Measurements from ENCODE around the gene NF2. TPM values are rescaled to one million over a fixed set of nuclear protein-coding genes. Genes with fewer than 3 reads are reported as not detected.
A peak's percentile ranks its signal among the peaks of the same experiment; 100 is the strongest.

The NF2 gene
- total RNA-seq, 1 donor from 2014 or later, result 43.9 TPM

DNA sequence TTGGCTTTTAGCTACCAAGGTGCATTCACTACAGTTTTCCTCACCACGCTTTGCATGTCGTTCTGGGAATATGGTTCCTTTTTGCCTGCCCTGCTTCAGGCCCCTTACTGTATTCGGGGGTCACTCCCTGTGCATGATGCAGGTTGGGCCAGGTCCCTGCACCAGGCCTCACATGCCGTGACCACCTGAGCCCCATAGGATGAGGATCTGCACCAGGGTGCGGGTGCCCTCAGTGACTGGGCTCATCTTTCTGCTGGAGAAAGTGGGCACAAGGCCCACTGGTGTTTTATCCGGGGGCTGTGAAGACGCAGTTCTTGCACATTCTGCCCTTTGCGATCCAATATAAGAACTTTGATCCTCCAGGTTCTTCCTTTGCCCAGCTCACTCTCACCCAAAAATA is 70.7 kb downstream of the NF2 start:
- ATAC-seq (no peak), DNase-seq (no peak)
- intact Hi-C loops (cut with DNase I), result no loop called here
- H3K36me3 ChIP-seq, result peaks cover 87% of the 10 kb centered on the region
- H3K4me3 ChIP-seq, result no peak overlapping the region
- H3K9me3 ChIP-seq, result no peaks in the 10 kb centered on the region
- TF ChIP-seq, protein P1, sequence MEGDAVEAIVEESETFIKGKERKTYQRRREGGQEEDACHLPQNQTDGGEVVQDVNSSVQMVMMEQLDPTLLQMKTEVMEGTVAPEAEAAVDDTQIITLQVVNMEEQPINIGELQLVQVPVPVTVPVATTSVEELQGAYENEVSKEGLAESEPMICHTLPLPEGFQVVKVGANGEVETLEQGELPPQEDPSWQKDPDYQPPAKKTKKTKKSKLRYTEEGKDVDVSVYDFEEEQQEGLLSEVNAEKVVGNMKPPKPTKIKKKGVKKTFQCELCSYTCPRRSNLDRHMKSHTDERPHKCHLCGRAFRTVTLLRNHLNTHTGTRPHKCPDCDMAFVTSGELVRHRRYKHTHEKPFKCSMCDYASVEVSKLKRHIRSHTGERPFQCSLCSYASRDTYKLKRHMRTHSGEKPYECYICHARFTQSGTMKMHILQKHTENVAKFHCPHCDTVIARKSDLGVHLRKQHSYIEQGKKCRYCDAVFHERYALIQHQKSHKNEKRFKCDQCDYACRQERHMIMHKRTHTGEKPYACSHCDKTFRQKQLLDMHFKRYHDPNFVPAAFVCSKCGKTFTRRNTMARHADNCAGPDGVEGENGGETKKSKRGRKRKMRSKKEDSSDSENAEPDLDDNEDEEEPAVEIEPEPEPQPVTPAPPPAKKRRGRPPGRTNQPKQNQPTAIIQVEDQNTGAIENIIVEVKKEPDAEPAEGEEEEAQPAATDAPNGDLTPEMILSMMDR (IDR thresholded peaks at IDR 0.05), result no peak
- H3K27ac ChIP-seq, result no peak overlapping the region
- H3K27me3 ChIP-seq, result no peaks in the 10 kb centered on the region
- H3K4me1 ChIP-seq, result no peaks in the 10 kb centered on the region

DNA sequence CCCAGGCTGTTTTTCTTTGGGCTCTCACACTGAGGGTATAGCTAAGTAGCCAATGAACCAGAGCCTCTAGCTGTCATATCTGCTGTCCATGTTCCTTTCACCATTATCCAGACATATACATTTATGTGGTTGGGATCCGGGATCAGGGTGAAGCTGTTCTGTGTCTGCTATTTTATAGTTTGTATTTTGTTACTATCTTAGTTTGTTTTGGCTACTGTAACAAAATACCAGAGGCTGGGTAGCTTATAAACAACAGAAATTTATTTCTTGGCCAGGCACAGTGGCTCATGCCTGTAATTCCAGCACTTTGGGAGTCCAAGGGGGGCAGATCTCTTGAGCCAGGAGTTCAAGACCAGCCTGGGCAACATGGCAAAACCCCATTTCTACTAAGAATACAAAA is 75.9 kb downstream of the NF2 start:
- ATAC-seq, result no peak

DNA sequence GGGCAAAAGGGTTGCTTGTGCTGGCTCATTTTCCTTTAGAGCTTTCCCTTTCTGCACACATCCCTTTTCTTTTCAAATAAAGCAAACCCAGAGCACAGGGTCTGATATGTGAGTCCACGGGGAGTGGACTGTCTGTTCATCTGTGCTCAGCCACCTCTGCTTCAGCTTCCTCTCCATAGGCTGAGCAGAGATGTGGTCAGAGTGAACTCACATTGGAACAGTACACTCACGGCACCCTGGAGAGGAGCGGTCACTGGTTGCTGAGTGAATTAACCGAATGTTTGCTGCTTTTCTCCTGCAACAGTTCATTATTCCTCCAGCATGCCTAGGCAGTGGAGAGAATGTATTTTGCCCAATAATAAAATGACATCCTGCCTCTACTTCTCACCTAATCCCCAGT is 80.1 kb downstream of the NF2 start:
- no peak for DNase-seq
- no peak overlapping the region for H3K4me3 ChIP-seq
- no peak overlapping the region for H3K27ac ChIP-seq
- H3K4me1 ChIP-seq, result no peaks in the 10 kb centered on the region
- TF ChIP-seq, protein P1 (IDR thresholded peaks at IDR 0.05), result no peak
- ATAC-seq, result no peak
- intact Hi-C loops (cut with DNase I), result no loop called here
- H3K9me3 ChIP-seq, result no peaks in the 10 kb centered on the region
- peaks cover 62% of the 10 kb centered on the region for H3K36me3 ChIP-seq
- H3K27me3 ChIP-seq, result no peaks in the 10 kb centered on the region

More for the DNA sequence above, 75.9 kb downstream of the NF2 start:
- no peaks in the 10 kb centered on the region for H3K9me3 ChIP-seq
- no peak overlapping the region for H3K27ac ChIP-seq
- H3K4me3 ChIP-seq, result no peak overlapping the region
- DNase-seq, result no peak
- H3K4me1 ChIP-seq, result no peaks in the 10 kb centered on the region
- peaks cover 87% of the 10 kb centered on the region for H3K36me3 ChIP-seq
- intact Hi-C loops (cut with DNase I), result no loop called here
- TF ChIP-seq, protein P1 (IDR thresholded peaks at IDR 0.05), result no peak
- H3K27me3 ChIP-seq, result no peaks in the 10 kb centered on the region

DNA sequence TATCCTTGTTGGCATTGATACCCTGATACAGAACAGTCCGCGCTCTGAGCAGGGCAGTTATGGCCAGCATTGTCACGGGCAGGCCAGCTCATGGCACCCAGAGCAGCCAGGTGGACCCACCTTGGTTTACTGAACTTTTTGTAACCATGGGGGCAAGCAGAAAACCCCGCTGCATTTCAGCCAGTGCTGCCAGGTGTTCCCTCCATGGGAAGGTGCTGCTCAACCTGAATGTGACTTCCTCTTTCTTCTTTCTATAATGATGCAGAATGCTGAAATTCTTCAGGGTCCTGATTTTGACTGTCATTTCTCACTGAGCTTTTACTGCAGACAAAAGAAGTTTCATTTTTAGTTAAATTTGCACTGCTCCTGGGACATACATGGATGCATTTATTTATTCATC is 80.8 kb downstream of the NF2 start:
- no peak for ATAC-seq
- intact Hi-C loops (cut with DNase I), result no loop called here

DNA sequence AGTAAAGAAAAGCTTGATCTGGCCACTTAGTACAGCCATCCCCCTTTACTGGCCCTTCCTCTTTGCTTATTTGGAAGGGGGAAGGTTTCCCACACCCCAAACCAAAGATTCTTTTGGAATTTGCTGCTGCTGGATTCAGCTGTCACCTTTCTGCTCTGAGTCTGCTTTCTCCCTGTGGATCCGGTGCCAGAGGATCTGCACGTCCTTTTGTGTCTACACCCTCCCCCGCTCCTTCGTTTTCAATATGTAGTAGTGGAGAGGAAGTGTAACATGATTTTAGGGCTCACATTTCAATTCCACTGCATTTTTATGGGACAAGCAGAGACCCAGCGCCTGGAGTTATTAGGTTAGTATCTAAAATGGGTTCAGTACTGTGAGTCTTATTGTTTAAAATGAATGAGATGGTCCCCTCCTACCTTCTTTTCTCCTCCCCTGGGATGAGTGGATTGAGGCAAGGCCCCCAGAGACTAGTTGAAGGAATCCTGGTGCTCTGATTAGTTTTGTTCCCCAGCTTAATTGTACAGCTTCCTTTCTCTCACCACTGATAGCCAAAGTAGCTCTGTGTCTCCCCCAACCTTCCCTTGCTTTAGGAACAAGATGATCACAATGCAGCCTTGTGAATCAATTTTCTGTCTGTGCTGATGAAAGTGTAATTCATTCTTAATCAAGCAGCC is 85.9 kb downstream of the NF2 start:
- Histone ChIP-seq H3K4me1 (no peaks in the 10 kb centered on the region), H3K36me3 (peaks cover 29% of the 10 kb centered on the region), H3K9me3 (no peaks in the 10 kb centered on the region), H3K27ac (no peak overlapping the region), H3K4me3 (no peak overlapping the region), H3K27me3 (no peaks in the 10 kb centered on the region)
- DNase-seq (no peak), ATAC-seq (no peak)
- TF ChIP-seq, protein P1 (IDR thresholded peaks at IDR 0.05), result no peak
- intact Hi-C loops (cut with DNase I), result no loop called here

More for the DNA sequence above, 80.8 kb downstream of the NF2 start:
- Histone ChIP-seq H3K9me3 (no peaks in the 10 kb centered on the region), H3K27ac (no peak overlapping the region), H3K36me3 (peaks cover 55% of the 10 kb centered on the region), H3K4me3 (no peak overlapping the region), H3K27me3 (no peaks in the 10 kb centered on the region), H3K4me1 (no peaks in the 10 kb centered on the region)
- DNase-seq, result no peak
- TF ChIP-seq, protein P1 (IDR thresholded peaks at IDR 0.05), result no peak

DNA sequence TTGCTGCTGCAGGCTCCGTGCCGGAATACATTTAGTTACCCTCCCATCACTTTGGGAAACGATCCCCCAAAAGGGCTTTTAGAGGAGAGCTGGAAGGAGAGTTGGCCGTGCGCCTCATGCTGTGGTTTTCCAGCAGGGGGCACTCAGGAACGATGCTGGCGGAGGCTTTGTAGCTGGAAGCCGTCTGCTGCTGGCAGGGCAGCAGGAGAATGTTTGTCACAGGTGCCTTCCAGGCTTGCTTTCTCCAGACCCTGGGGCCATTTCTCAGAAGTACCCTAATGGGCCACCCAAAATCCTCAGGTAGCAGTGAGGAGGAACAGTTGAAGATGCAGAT is 86.4 kb downstream of the NF2 start:
- ATAC-seq (peak; percentile 74), DNase-seq (peak; percentile 78)
- intact Hi-C loops (cut with DNase I), result no loop called here
- no peaks in the 10 kb centered on the region for H3K27me3 ChIP-seq
- no peaks in the 10 kb centered on the region for H3K9me3 ChIP-seq
- TF ChIP-seq, protein P1 (IDR thresholded peaks at IDR 0.05), result peak; percentile 67
- H3K4me1 ChIP-seq, result no peaks in the 10 kb centered on the region
- H3K27ac ChIP-seq, result no peak overlapping the region
- H3K36me3 ChIP-seq, result peaks cover 31% of the 10 kb centered on the region
- H3K4me3 ChIP-seq, result no peak overlapping the region
